Caco-2 (cell line): ENCODE data around the gene SLC38A6. TPM values are rescaled to one million over a fixed set of nuclear protein-coding genes. Genes with fewer than 3 reads are reported as not detected.
"Not testable (repeated sequence)": the region's sequence is repeated elsewhere in the genome, so short reads cannot be mapped to it uniquely, and the experiment has no call there.

ENCODE experiments used
- BruUV-seq: library from RNA; stranded (reverse); fragments of 400-500 nt; replicated peaks from 2 replicates; lab custom pipeline; 2021; lab: Mats Ljungman, UMichigan
- CTCF ChIA-PET: fragments of 300-600 bp; sonication (Branson Sonifier 250); formaldehyde crosslinking; loops from one replicate; lab custom pipeline; 2022; ENCODE audit warnings: antibody characterized with exemption; lab: Charles Lee
- POLR2A ChIA-PET: fragments of 300-600 bp; sonication (Branson Sonifier 250); formaldehyde crosslinking; loops from one replicate; lab custom pipeline; 2022; ENCODE audit warnings: antibody characterized with exemption; lab: Charles Lee
- DNase-seq, 2 experiments: peaks; one replicate each; pipeline versions ENCODE4 v3.0.0 to v3.0.0-alpha.2; 2020 to 2022
- H3K27me3 ChIP-seq: replicated peaks from 2 replicates; pipeline ENCODE4 v1.6.0; 2011; ENCODE audit warnings: low read length; ENCODE audit not compliant: control insufficient read depth, insufficient read depth
- H3K36me3 ChIP-seq: 2 replicates; pipeline ENCODE4 v1.5.1; 2011; ENCODE audit warnings: low read length; ENCODE audit not compliant: control insufficient read depth, insufficient read depth
- H3K4me1 ChIP-seq: fragments of 250-450 bp; sonication (Bioruptor Pico); 2 replicates; pipeline ENCODE4 v1.5.1; 2020; ENCODE audit warnings: mild to moderate bottlenecking
- H3K4me3 ChIP-seq: 2 replicates; pipeline ENCODE4 v1.5.1; 2011; ENCODE audit warnings: low read depth, mild to moderate bottlenecking, control low read depth, low read length
- H3K9me3 ChIP-seq: fragments of 250-450 bp; sonication (Bioruptor Pico); 2 replicates; pipeline ENCODE4 v1.5.1; 2020; ENCODE audit warnings: mild to moderate bottlenecking, moderate library complexity
- H3K27ac Mint-ChIP-seq: one replicate; pipeline ENCODE4 v1.8.0; 2022; ENCODE audit warnings: mixed read lengths; ENCODE audit not compliant: unreplicated experiment
- H3K27me3 Mint-ChIP-seq: one replicate; pipeline ENCODE4 v1.8.0; 2022; ENCODE audit warnings: mixed read lengths; ENCODE audit not compliant: insufficient read depth, unreplicated experiment
- H3K36me3 Mint-ChIP-seq: one replicate; pipeline ENCODE4 v1.8.0; 2022; ENCODE audit warnings: mild to moderate bottlenecking, mixed read lengths; ENCODE audit not compliant: insufficient read depth, unreplicated experiment
- H3K4me1 Mint-ChIP-seq: one replicate; pipeline ENCODE4 v1.8.0; 2022; ENCODE audit warnings: low read depth, mixed read lengths; ENCODE audit not compliant: unreplicated experiment
- H3K4me3 Mint-ChIP-seq: one replicate; pipeline ENCODE4 v1.8.0; 2022; ENCODE audit warnings: mild to moderate bottlenecking, moderate library complexity, mixed read lengths; ENCODE audit not compliant: unreplicated experiment
- H3K9me3 Mint-ChIP-seq: one replicate; pipeline ENCODE4 v1.8.0; 2022; ENCODE audit warnings: mixed read lengths; ENCODE audit not compliant: unreplicated experiment
- intact Hi-C: fragments of 100-400 bp; cut with micrococcal nuclease; formaldehyde crosslinking; loops from one replicate; pipeline ENCODE4 v1.10.0; 2022; ENCODE audit not compliant: unreplicated experiment
- total RNA-seq: library from RNA; stranded (reverse); gene quantifications from 2 replicates; pipeline ENCODE4 v1.2.3, GENCODE V29; 2022
- TF ChIP-seq, protein P1 (sequence below), 2 experiments: fragments of 200-600 bp in 1 of 2; IDR thresholded peaks; 1 replicate in 1 of 2; 2 replicates in 1 of 2; pipeline versions ENCODE4 v1.5.1 to v1.8.0; 2011 to 2022; ENCODE audit warnings: antibody characterized with exemption in 1 of 2, control low read depth in 1 of 2, inconsistent platforms in 1 of 2, low read depth in 1 of 2, low read length in 1 of 2, mild to moderate bottlenecking in 1 of 2, moderate library complexity in 1 of 2; ENCODE audit not compliant: insufficient read depth in 1 of 2, severe bottlenecking in 1 of 2, unreplicated experiment in 1 of 2

Gene SLC38A6
- total RNA-seq, 1 experiment from 2014 or later = 11.5 TPM

DNA sequence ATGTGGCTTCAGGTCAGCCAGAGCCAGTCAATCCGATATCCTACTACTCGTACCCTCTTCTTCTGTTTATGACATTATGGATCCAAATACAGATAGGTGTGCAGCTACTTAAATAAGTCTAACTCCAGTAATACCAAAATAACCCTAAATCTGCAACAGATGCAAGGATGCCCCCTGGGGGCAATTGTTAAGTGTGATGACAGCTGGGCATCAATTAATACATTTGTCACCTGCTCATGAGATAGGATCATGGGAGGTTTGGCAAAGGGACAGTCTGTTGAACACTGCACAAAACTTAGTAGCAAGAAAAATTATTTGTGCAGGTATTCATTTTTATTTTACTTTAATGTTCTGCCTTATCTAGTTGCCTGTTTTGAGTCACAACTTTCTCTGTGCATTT, 83.2 kb downstream of the SLC38A6 start:
- no TSS peak for BruUV-seq
- H3K27me3 Mint-ChIP-seq = no peaks in the 10 kb centered on the region
- H3K36me3 Mint-ChIP-seq = no peaks in the 10 kb centered on the region
- H3K27ac Mint-ChIP-seq = no peak overlapping the region
- intact Hi-C loops = no loop called here
- no peak overlapping the region for H3K4me3 Mint-ChIP-seq
- no peaks in the 10 kb centered on the region for H3K4me1 Mint-ChIP-seq
- ChIA-PET POLR2A (no interaction called here), CTCF (no interaction called here)
- H3K9me3 Mint-ChIP-seq = no peaks in the 10 kb centered on the region
- Histone ChIP-seq H3K9me3 (no peaks in the 10 kb centered on the region), H3K4me1 (no peaks in the 10 kb centered on the region), H3K27me3 (no peaks in the 10 kb centered on the region), H3K36me3 (no peaks in the 10 kb centered on the region), H3K4me3 (no peak overlapping the region)
- TF ChIP-seq, protein P1, sequence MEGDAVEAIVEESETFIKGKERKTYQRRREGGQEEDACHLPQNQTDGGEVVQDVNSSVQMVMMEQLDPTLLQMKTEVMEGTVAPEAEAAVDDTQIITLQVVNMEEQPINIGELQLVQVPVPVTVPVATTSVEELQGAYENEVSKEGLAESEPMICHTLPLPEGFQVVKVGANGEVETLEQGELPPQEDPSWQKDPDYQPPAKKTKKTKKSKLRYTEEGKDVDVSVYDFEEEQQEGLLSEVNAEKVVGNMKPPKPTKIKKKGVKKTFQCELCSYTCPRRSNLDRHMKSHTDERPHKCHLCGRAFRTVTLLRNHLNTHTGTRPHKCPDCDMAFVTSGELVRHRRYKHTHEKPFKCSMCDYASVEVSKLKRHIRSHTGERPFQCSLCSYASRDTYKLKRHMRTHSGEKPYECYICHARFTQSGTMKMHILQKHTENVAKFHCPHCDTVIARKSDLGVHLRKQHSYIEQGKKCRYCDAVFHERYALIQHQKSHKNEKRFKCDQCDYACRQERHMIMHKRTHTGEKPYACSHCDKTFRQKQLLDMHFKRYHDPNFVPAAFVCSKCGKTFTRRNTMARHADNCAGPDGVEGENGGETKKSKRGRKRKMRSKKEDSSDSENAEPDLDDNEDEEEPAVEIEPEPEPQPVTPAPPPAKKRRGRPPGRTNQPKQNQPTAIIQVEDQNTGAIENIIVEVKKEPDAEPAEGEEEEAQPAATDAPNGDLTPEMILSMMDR (IDR thresholded peaks at IDR 0.05; ENCODE audit: insufficient read depth in 1 of 2, low read depth in 1 of 2, low read length in 1 of 2, severe bottlenecking in 1 of 2, unreplicated experiment in 1 of 2) = no peak
- DNase-seq = no peak

DNA sequence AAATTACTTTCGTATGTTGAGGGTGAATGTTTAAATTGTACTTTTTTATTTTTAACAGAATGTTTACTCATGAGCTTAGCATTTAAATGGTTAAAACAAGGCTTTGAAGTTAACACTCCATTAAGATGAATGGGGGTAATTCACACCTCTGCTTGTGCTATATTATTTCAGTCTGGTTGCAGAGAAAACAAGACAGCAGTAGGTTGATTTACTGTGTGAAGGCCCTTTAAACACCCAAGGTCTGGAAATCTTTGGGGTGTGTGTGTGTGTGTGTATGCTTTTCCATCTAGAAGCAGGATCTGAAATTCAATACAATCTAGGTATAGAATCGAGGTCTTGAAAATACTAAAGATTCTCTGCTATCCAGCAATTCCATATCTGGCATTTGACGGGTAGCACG, 83.8 kb downstream of the SLC38A6 start:
- Mint-ChIP-seq H3K27me3 (no peaks in the 10 kb centered on the region), H3K36me3 (no peaks in the 10 kb centered on the region), H3K4me3 (no peak overlapping the region), H3K4me1 (no peaks in the 10 kb centered on the region), H3K27ac (no peak overlapping the region), H3K9me3 (no peaks in the 10 kb centered on the region)
- no TSS peak for BruUV-seq
- TF ChIP-seq, protein P1 (IDR thresholded peaks at IDR 0.05; ENCODE audit: insufficient read depth in 1 of 2, low read depth in 1 of 2, low read length in 1 of 2, severe bottlenecking in 1 of 2, unreplicated experiment in 1 of 2) = no peak
- H3K9me3 ChIP-seq = no peaks in the 10 kb centered on the region
- H3K4me3 ChIP-seq = no peak overlapping the region
- no peaks in the 10 kb centered on the region for H3K36me3 ChIP-seq
- no peaks in the 10 kb centered on the region for H3K27me3 ChIP-seq
- H3K4me1 ChIP-seq = no peaks in the 10 kb centered on the region
- intact Hi-C loops = no loop called here
- POLR2A ChIA-PET = no interaction called here
- CTCF ChIA-PET = no interaction called here
- DNase-seq = no peak

DNA sequence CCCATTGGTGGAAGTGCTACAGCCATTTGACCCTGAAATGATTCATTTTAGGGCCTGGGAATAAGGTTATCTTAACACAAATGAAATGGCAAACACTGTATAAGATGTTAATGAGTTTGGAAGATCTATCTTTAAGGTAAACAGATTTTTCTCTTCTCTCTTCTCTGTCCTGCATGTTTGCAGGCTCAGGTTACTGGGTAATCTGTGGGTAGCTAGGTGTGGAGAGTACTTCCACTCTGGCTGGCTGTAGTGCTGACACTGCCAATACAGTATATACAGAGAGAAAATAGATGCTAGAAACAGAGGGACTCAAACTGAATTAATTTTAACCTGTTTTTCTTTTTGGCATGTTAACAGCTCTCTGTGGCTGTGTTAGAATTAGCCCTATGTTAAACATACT, 84.6 kb downstream of the SLC38A6 start:
- DNase-seq = no peak
- Mint-ChIP-seq H3K27ac (no peak overlapping the region), H3K4me3 (no peak overlapping the region), H3K36me3 (no peaks in the 10 kb centered on the region), H3K27me3 (no peaks in the 10 kb centered on the region), H3K9me3 (no peaks in the 10 kb centered on the region), H3K4me1 (no peaks in the 10 kb centered on the region)
- intact Hi-C loops = no loop called here
- Histone ChIP-seq H3K36me3 (no peaks in the 10 kb centered on the region), H3K9me3 (no peaks in the 10 kb centered on the region), H3K4me3 (no peak overlapping the region), H3K4me1 (no peaks in the 10 kb centered on the region), H3K27me3 (no peaks in the 10 kb centered on the region)
- TF ChIP-seq, protein P1 (IDR thresholded peaks at IDR 0.05; ENCODE audit: insufficient read depth in 1 of 2, low read depth in 1 of 2, low read length in 1 of 2, severe bottlenecking in 1 of 2, unreplicated experiment in 1 of 2) = no peak
- POLR2A ChIA-PET = no interaction called here
- no TSS peak for BruUV-seq
- CTCF ChIA-PET = no interaction called here

DNA sequence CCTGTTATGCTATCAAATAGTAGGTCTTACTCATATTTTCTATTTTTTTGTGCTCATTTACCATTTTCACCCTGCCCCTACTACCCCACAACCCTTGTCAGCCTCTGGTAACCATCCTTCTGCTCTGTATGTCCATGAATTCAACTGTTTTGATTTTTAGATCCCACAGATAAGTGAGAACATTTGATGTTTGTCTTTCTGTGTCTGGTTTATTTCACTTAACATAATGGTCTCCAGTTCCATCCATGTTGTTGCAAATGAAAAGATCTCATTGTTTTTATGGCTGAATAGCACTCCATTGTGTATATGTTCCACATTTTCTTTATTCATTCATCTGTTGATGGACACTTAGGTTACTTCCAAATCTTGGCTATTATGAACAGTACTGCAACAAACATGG, 91.4 kb downstream of the SLC38A6 start:
- H3K9me3 ChIP-seq, BruUV-seq, H3K36me3 ChIP-seq, H3K27me3 ChIP-seq, intact Hi-C loops, DNase-seq, H3K9me3 Mint-ChIP-seq, H3K4me3 ChIP-seq, H3K36me3 Mint-ChIP-seq, CTCF ChIA-PET, H3K27me3 Mint-ChIP-seq, H3K27ac Mint-ChIP-seq, H3K4me1 Mint-ChIP-seq, POLR2A ChIA-PET, H3K4me3 Mint-ChIP-seq, H3K4me1 ChIP-seq: not testable (repeated sequence)
